ENCODE measurements around the gene PLEKHA4. TPM values are rescaled to one million over a fixed set of nuclear protein-coding genes. Genes with fewer than 3 reads are reported as not detected.
"Not testable (repeated sequence)": the region's sequence is repeated elsewhere in the genome, so short reads cannot be mapped to it uniquely, and the experiment has no call there.

The PLEKHA4 gene
- total RNA-seq = 1.6 and 2.2 TPM in 2 replicates

- Mint-ChIP-seq H3K4me3 (ENCODE audit: low read depth) (no peak within 1 kb of the TSS), H3K4me1 (ENCODE audit: low read depth) (peaks cover 15% of the 10 kb centered on the region), H3K9me3 (no peaks in the 10 kb centered on the region), H3K27me3 (ENCODE audit: low read depth) (peaks cover 9% of the 10 kb centered on the region), H3K36me3 (ENCODE audit: low read depth) (peaks cover 6% of the 10 kb centered on the region), H3K27ac (no peak within 1 kb of the TSS)
- intact Hi-C loops (cut with micrococcal nuclease) = no loop called here
- DNase-seq (ENCODE audit: low spot score) = no peak
These were observed at the start of gene PLEKHA4 for GRCh38 chr19:48868114-48868886. Gene PLEKHA4 (minus strand): TSS chr19:48868617. CDS start chr19:48867620, 997 bp downstream.

GRCh38 chr19:48918071-48918470 lies 49.7 kb upstream of the PLEKHA4 start:
- intact Hi-C loops (cut with micrococcal nuclease) = no loop called here
- H3K9me3 Mint-ChIP-seq = no peaks in the 10 kb centered on the region

GRCh38 chr19:48915757-48916156 lies 47.3 kb upstream of the PLEKHA4 start:
- intact Hi-C loops (cut with micrococcal nuclease) = no loop called here
- DNase-seq (ENCODE audit: low spot score) = no peak
- H3K27ac Mint-ChIP-seq = no peak overlapping the region
- H3K4me3 Mint-ChIP-seq (ENCODE audit: low read depth) = no peak overlapping the region
- H3K4me1 Mint-ChIP-seq (ENCODE audit: low read depth) = no peaks in the 10 kb centered on the region
- H3K36me3 Mint-ChIP-seq (ENCODE audit: low read depth) = peaks cover 54% of the 10 kb centered on the region
- no peaks in the 10 kb centered on the region for H3K9me3 Mint-ChIP-seq
- no peaks in the 10 kb centered on the region for H3K27me3 Mint-ChIP-seq (ENCODE audit: low read depth)

More at GRCh38 chr19:48918071-48918470, 49.7 kb upstream of the PLEKHA4 start:
- Mint-ChIP-seq H3K27ac (no peak overlapping the region), H3K36me3 (ENCODE audit: low read depth) (peaks cover 51% of the 10 kb centered on the region), H3K4me1 (ENCODE audit: low read depth) (no peaks in the 10 kb centered on the region), H3K4me3 (ENCODE audit: low read depth) (no peak overlapping the region), H3K27me3 (ENCODE audit: low read depth) (no peaks in the 10 kb centered on the region)
- DNase-seq (ENCODE audit: low spot score) = no peak

DNA sequence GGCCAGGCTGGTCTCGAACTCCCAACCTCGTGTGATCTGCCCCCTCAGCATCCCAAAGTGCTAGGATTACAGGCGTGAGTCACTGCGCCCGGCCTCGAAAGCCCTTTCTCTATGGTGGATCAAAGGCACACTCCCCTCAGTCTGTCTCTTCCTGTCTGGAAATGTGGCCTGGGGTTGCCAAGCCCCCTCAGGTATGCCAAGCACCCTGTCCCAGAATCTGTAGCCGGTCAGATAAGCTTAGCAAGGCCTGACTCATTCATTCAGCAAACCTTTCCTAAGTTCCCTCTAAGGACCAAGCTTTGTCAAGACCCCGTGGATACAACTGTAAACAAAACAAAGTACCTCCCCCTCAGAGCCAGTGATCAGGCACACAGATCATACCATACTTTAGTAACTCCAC lies 45.8 kb upstream of the PLEKHA4 start:
- intact Hi-C loops (cut with micrococcal nuclease) = no loop called here
- Mint-ChIP-seq H3K27me3 (ENCODE audit: low read depth) (no peaks in the 10 kb centered on the region), H3K36me3 (ENCODE audit: low read depth) (peaks cover 61% of the 10 kb centered on the region), H3K4me1 (ENCODE audit: low read depth) (no peaks in the 10 kb centered on the region), H3K9me3 (no peaks in the 10 kb centered on the region), H3K4me3 (ENCODE audit: low read depth) (no peak overlapping the region), H3K27ac (no peak overlapping the region)
- DNase-seq (ENCODE audit: low spot score) = no peak

DNA sequence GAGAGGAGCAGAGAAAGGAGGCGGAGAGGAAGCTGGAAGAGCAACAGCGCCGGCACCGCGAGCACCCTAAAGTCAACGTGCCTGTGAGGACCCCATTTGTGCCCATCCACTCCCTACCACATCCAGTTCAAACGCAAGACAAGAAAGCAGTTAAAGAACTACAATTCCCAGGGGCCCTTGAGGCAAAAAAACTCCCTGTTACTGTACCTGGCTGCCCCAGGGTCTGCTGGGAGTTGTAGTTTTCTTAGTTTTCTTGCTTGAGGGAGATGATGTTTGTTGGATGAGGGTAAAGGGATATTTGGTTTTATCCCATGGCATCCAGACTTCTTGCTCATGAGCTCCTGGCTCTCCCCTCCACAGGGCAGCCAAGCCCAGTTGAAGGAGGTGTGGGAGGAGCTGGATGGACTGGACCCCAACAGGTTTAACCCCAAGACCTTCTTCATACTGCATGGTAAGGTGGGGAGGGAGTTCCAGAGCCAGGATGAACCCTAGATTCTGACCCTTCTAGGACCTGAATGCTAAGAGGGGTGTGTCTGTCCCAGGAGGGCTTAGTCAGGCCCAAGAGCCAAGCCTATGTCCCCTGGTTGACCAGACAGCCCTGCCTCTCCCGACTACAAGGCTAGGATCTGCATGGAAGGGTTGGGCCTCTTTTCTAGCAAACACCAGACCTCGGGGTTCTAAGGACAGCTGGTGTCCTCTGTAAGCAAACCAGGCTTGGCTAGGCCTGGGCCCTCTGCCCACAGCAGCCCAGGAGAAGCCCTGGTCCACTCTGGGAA lies 44.9 kb upstream of the PLEKHA4 start:
- Mint-ChIP-seq H3K9me3 (no peaks in the 10 kb centered on the region), H3K4me3 (ENCODE audit: low read depth) (no peak overlapping the region), H3K4me1 (ENCODE audit: low read depth) (no peaks in the 10 kb centered on the region), H3K27me3 (ENCODE audit: low read depth) (no peaks in the 10 kb centered on the region), H3K27ac (no peak overlapping the region), H3K36me3 (ENCODE audit: low read depth) (peaks cover 59% of the 10 kb centered on the region)
- intact Hi-C loops (cut with micrococcal nuclease) = no loop called here
- no peak for DNase-seq (ENCODE audit: low spot score)

DNA sequence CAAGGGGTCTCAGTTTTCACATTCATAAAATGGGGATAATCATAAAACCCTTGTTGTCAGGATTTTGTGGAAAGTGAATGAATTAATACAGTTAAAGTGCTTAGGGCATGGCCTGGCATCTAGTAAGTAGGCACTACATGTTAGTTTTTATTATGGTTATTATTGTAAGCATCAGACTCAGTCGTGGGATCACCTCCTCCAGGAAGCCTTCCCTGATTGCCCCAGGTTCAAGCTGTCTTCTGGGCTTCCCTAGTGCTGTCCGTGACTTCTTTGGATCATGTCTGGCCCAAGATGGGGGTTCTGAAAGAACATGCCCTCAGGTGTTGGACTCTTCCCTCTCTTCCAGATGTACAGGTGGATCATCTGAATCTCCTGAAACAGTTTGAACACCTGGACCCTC lies 42.4 kb upstream of the PLEKHA4 start:
- H3K36me3 Mint-ChIP-seq (ENCODE audit: low read depth) = peaks cover 66% of the 10 kb centered on the region
- no peak overlapping the region for H3K4me3 Mint-ChIP-seq (ENCODE audit: low read depth)
- DNase-seq (ENCODE audit: low spot score) = no peak
- H3K27me3 Mint-ChIP-seq (ENCODE audit: low read depth) = no peaks in the 10 kb centered on the region
- intact Hi-C loops (cut with micrococcal nuclease) = no loop called here
- H3K9me3 Mint-ChIP-seq = no peaks in the 10 kb centered on the region
- no peaks in the 10 kb centered on the region for H3K4me1 Mint-ChIP-seq (ENCODE audit: low read depth)
- H3K27ac Mint-ChIP-seq = no peak overlapping the region

DNA sequence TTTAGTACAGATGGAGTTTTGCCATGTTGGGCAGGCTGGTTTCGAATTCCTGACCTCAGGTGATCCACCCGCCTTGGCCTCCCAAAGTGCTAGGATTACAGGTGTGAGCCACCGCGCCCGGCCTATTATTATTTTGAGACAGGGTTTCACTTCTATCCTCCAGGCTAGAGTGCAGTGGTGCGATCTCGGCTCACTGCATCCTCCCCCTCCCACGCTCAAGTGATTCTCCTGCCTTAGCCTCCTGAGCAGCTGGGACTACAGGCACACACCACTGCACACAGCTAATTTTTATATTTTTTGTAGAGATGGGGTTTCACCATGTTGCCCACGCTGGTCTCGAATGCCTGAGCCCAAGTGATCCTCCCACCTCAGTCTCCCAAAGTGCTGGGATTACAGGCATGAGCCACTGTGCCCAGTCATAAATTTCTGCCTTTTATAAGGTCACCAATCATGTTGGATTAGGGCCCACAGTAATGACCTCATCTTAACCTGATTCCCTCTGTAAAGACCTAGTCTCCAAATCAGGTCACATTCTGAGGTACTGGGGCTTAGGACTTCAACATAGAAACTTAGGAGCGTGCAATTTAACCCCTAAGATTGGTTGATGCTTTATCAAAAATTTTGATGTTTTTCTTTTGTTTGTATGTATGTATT lies 41.1 kb upstream of the PLEKHA4 start:
- H3K27ac Mint-ChIP-seq; H3K27me3 Mint-ChIP-seq (ENCODE audit: low read depth); intact Hi-C loops (cut with micrococcal nuclease); H3K4me3 Mint-ChIP-seq (ENCODE audit: low read depth); H3K4me1 Mint-ChIP-seq (ENCODE audit: low read depth); H3K9me3 Mint-ChIP-seq; DNase-seq (ENCODE audit: low spot score): not testable (repeated sequence)
- peaks cover 73% of the 10 kb centered on the region for H3K36me3 Mint-ChIP-seq (ENCODE audit: low read depth)

DNA sequence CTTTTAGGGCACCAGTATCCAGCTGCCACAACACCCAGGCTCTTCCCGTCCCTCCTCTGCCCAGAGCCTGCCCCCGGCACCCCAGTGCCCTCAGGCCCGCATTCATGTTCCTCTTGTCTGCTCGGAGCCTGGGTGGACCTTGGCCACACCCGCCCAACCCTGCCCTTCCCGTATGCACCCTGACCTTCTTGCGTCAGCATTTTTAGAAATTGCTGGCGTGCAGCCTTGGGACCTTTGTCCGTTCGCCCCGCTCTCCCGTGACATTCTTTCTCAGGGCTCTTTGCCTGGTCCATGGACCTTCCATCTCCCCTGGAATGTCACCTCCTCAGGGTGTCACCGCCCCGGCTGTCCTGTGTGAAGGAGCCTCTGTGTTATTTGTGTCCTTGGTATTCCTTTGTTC lies 39.3 kb upstream of the PLEKHA4 start:
- H3K4me1 Mint-ChIP-seq (ENCODE audit: low read depth) = peaks cover under 1% of the 10 kb centered on the region
- H3K27me3 Mint-ChIP-seq (ENCODE audit: low read depth) = no peaks in the 10 kb centered on the region
- H3K4me3 Mint-ChIP-seq (ENCODE audit: low read depth) = no peak overlapping the region
- no peak for DNase-seq (ENCODE audit: low spot score)
- H3K9me3 Mint-ChIP-seq = no peaks in the 10 kb centered on the region
- H3K27ac Mint-ChIP-seq = no peak overlapping the region
- H3K36me3 Mint-ChIP-seq (ENCODE audit: low read depth) = peaks cover 69% of the 10 kb centered on the region
- intact Hi-C loops (cut with micrococcal nuclease) = no loop called here

GRCh38 chr19:48906324-48906723 lies 37.9 kb upstream of the PLEKHA4 start:
- intact Hi-C loops (cut with micrococcal nuclease) = no loop called here
- Mint-ChIP-seq H3K4me1 (ENCODE audit: low read depth) (peaks cover 7% of the 10 kb centered on the region), H3K9me3 (no peaks in the 10 kb centered on the region), H3K36me3 (ENCODE audit: low read depth) (peaks cover 68% of the 10 kb centered on the region), H3K4me3 (ENCODE audit: low read depth) (no peak overlapping the region), H3K27ac (no peak overlapping the region), H3K27me3 (ENCODE audit: low read depth) (no peaks in the 10 kb centered on the region)
- no peak for DNase-seq (ENCODE audit: low spot score)

DNA sequence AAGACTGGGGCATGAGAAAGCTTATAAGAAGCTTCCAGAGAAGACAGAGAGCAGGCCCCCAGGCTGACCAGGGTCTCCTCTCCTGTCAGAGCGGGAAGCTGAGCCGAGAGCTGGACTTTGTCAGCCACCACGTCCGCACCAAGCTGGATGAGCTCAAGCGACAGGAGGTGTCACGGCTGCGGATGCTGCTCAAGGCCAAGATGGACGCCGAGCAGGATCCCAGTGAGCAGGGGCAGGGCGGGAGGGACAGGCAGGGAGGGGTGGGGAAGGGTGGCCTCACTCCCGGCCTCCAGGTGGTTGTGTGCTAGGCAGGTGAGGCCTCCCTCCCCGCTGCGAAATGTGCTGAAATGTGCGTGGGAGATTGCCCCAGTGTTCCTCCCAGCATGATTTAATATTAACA lies 37.2 kb upstream of the PLEKHA4 start:
- Mint-ChIP-seq H3K4me1 (ENCODE audit: low read depth) (peaks cover 10% of the 10 kb centered on the region), H3K4me3 (ENCODE audit: low read depth) (no peak overlapping the region), H3K36me3 (ENCODE audit: low read depth) (peaks cover 68% of the 10 kb centered on the region), H3K9me3 (no peaks in the 10 kb centered on the region), H3K27me3 (ENCODE audit: low read depth) (no peaks in the 10 kb centered on the region), H3K27ac (no peak overlapping the region)
- no peak for DNase-seq (ENCODE audit: low spot score)
- intact Hi-C loops (cut with micrococcal nuclease) = no loop called here

GRCh38 chr19:48903788-48904187 lies 35.4 kb upstream of the PLEKHA4 start:
- Mint-ChIP-seq H3K4me1 (ENCODE audit: low read depth) (peaks cover 16% of the 10 kb centered on the region), H3K36me3 (ENCODE audit: low read depth) (peaks cover 62% of the 10 kb centered on the region)
- DNase-seq (ENCODE audit: low spot score); H3K27me3 Mint-ChIP-seq (ENCODE audit: low read depth); H3K27ac Mint-ChIP-seq; H3K4me3 Mint-ChIP-seq (ENCODE audit: low read depth); intact Hi-C loops (cut with micrococcal nuclease); H3K9me3 Mint-ChIP-seq: not testable (repeated sequence)

- H3K4me1 Mint-ChIP-seq (ENCODE audit: low read depth) = peaks cover 16% of the 10 kb centered on the region
- H3K27ac Mint-ChIP-seq; H3K9me3 Mint-ChIP-seq; H3K4me3 Mint-ChIP-seq (ENCODE audit: low read depth); intact Hi-C loops (cut with micrococcal nuclease); DNase-seq (ENCODE audit: low spot score); H3K27me3 Mint-ChIP-seq (ENCODE audit: low read depth): not testable (repeated sequence)
- peaks cover 51% of the 10 kb centered on the region for H3K36me3 Mint-ChIP-seq (ENCODE audit: low read depth)
These were observed 33.9 kb upstream of the PLEKHA4 start for GRCh38 chr19:48902291-48902690.

Data from activated T-helper 2 cell treated with anti-CD3 and anti-CD28 coated beads, Interferon-gamma antibody, Interleukin-2, Interleukin-4, amounts not matched to agents 10 μg/mL and 5 μg/mL and 100 μg/mL, durations not matched to agents 14 hours and 24 hours and 36 hours (primary cell).